KMS-11 (cell line): ENCODE results near the gene ANO7.

Experiments used
- H2AFZ ChIP-seq: fragments of 200-600 bp; sonication (generic); 2 replicates; pipeline ENCODE4 v1.6.1; 2016; ENCODE audit warnings: antibody characterized with exemption, mixed run types, low read depth
- H3K27ac ChIP-seq: fragments of 200-600 bp; sonication (generic); 2 replicates; pipeline ENCODE4 v1.6.1; 2016; ENCODE audit warnings: mild to moderate bottlenecking, mixed run types
- H3K27me3 ChIP-seq: fragments of 200-600 bp; sonication (generic); 2 replicates; pipeline ENCODE4 v1.6.1; 2017; ENCODE audit warnings: mild to moderate bottlenecking, low read depth, mixed run types, moderate library complexity; ENCODE audit not compliant: insufficient read depth
- H3K36me3 ChIP-seq: fragments of 200-600 bp; sonication (generic); 2 replicates; pipeline ENCODE4 v1.6.1; 2017; ENCODE audit warnings: mild to moderate bottlenecking, mixed run types; ENCODE audit not compliant: insufficient read depth
- H3K4me1 ChIP-seq: fragments of 200-600 bp; sonication (generic); 2 replicates; pipeline ENCODE4 v1.6.1; 2016; ENCODE audit warnings: mild to moderate bottlenecking, low read depth, mixed run types; ENCODE audit not compliant: poor library complexity, severe bottlenecking
- H3K4me2 ChIP-seq: fragments of 200-600 bp; sonication (generic); 2 replicates; pipeline ENCODE4 v1.7.0; 2016; ENCODE audit warnings: mild to moderate bottlenecking, mixed run types
- H3K4me3 ChIP-seq: fragments of 200-600 bp; sonication (generic); IDR thresholded peaks from 2 replicates; pipeline ENCODE4 v1.6.1; 2017; ENCODE audit warnings: low read depth, low read length, mixed read lengths; ENCODE audit not compliant: insufficient read depth
- H3K79me2 ChIP-seq: fragments of 200-600 bp; sonication (generic); 2 replicates; pipeline ENCODE4 v1.6.1; 2016; ENCODE audit warnings: low read depth, mixed run types; ENCODE audit not compliant: insufficient read depth
- H3K9ac ChIP-seq: fragments of 200-600 bp; sonication (generic); 2 replicates; pipeline ENCODE4 v1.6.1; 2016; ENCODE audit warnings: mild to moderate bottlenecking, mixed run types
- H4K20me1 ChIP-seq: fragments of 200-600 bp; sonication (generic); 2 replicates; pipeline ENCODE4 v1.6.1; 2016; ENCODE audit warnings: mild to moderate bottlenecking, mixed run types; ENCODE audit not compliant: insufficient read depth
- CTCF ChIP-seq: fragments of 200-600 bp; sonication (generic); conservative IDR thresholded peaks from 2 replicates; pipeline ENCODE4 v1.6.1; 2017; ENCODE audit warnings: low read depth, mild to moderate bottlenecking, antibody characterized with exemption, low read length, moderate library complexity, mixed read lengths

Gene ANO7

GRCh38 chr2:241234962-241235740, 46.7 kb downstream of the ANO7 start:
- Histone ChIP-seq H3K79me2 (no peaks in the 10 kb centered on the region), H3K9ac (no peak overlapping the region), H2AFZ (no peak overlapping the region), H3K4me3 (no peak overlapping the region), H3K27me3 (no peaks in the 10 kb centered on the region), H3K4me1 (no peaks in the 10 kb centered on the region), H3K4me2 (no peak overlapping the region), H4K20me1 (no peaks in the 10 kb centered on the region), H3K36me3 (peaks cover 19% of the 10 kb centered on the region; the same call in 1 of the 2 replicates), H3K27ac (no peak overlapping the region)
- TF ChIP-seq CTCF, result no peak

DNA sequence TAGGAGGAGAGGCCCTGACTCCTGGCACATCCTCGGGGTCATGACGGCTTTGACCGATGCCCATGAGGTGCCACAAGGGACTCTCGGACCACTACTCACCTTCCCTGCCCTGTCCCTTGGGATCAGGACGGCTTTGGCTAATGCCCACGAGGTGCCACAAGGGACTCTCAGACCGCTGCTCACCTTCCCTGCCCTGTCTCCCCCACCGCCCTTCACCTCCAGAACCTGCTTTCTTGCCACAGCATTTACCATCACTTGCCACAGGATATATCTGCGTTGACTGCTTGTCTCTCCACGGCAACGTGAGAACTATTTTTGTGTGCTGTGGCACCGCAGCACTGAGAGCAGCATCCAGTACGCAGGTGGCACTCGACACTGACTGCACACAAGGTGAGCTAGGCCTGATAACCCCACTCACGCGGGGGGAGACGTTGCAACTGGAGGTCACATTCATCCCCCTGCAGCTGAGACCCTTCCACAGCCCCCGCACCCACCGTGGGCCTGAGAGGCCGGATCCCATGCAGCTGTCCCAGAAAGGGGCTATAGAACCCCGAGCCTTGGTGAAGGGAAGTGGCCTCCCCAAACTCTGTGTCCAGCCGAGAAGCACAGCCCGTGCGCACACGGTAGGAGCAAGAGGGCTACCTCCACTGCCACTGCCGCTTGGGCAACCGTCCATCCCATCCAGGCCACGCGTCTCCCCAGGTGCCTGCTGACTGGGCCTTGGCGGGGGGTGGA, 47.5 kb downstream of the ANO7 start:
- Histone ChIP-seq H3K4me2 (no peak overlapping the region), H2AFZ (no peak overlapping the region), H3K27me3 (no peaks in the 10 kb centered on the region), H3K4me3 (no peak overlapping the region), H3K79me2 (no peaks in the 10 kb centered on the region), H3K4me1 (no peaks in the 10 kb centered on the region), H3K27ac (no peak overlapping the region), H4K20me1 (no peaks in the 10 kb centered on the region), H3K36me3 (peaks cover 22% of the 10 kb centered on the region; the same call in 1 of the 2 replicates), H3K9ac (no peak overlapping the region)
- no peak for TF ChIP-seq CTCF

DNA sequence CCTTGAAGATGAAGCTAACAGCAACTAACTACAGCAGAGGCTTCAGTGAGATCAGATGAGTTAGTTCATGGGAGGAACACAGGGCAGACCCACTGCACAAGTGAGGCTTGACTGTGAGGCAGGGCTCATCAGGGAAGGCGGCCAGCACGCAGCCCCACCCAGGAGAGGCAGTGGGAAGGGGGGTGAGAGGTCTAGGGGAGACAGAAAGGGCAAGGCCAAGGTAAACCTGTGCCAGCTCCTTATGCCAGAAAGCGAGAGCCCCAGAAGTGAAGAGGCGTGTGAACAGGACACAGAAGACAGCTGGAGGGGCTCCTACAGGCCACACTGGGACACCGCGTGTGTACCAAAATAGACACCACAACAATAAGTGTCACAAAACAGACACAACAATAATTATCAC, 48.6 kb downstream of the ANO7 start:
- no peak for TF ChIP-seq CTCF
- Histone ChIP-seq H4K20me1 (no peaks in the 10 kb centered on the region), H3K36me3 (peaks cover 22% of the 10 kb centered on the region; the same call in 1 of the 2 replicates)

GRCh38 chr2:241237949-241238371, 49.5 kb downstream of the ANO7 start:
- Histone ChIP-seq H3K36me3 (peaks cover 22% of the 10 kb centered on the region; the same call in 1 of the 2 replicates), H3K27ac (no peak overlapping the region), H3K4me2 (no peak overlapping the region), H2AFZ (no peak overlapping the region), H3K4me3 (no peak overlapping the region), H3K4me1 (no peaks in the 10 kb centered on the region), H3K79me2 (no peaks in the 10 kb centered on the region), H3K9ac (no peak overlapping the region), H4K20me1 (no peaks in the 10 kb centered on the region), H3K27me3 (no peaks in the 10 kb centered on the region)
- TF ChIP-seq CTCF, result no peak

More for the DNA sequence above, 48.6 kb downstream of the ANO7 start:
- no peaks in the 10 kb centered on the region for H3K79me2 ChIP-seq
- H3K27ac ChIP-seq, result no peak overlapping the region
- H3K9ac ChIP-seq, result no peak overlapping the region
- H2AFZ ChIP-seq, result no peak overlapping the region
- no peak overlapping the region for H3K4me2 ChIP-seq
- H3K4me1 ChIP-seq, result no peaks in the 10 kb centered on the region
- no peak overlapping the region for H3K4me3 ChIP-seq
- H3K27me3 ChIP-seq, result no peaks in the 10 kb centered on the region
